ENCODE results near the gene TMEM98. TPM values are rescaled to one million over a fixed set of nuclear protein-coding genes. Genes with fewer than 3 reads are reported as not detected.

TMEM98 gene
- polyA plus RNA-seq, 3 donors, result not detected

DNA sequence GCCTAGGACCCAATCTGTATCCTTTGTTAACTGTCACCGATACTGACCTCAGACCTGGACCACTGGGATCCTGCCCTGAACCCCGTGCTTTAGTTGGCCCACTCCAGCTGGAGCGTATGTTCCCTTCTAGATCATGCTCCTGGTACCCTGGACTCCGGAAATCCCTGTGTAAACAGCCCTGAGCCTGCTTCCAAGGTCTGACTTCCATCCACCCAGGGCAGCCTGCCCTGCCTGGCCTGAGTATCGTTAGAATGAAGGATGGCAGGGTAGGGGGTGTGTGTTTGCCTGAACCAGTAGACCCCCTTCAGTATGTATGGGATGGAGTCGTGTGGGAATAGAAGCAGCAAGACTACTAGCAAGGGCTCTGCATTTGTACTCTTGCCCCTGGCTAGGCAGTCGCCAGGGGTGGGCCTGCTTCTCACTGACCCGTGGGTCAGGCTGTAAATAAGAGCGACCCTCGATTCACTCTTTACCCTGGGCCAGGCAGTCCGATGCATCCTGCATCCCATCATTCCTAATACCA is 691 bp upstream of the TMEM98 start:
- Histone ChIP-seq H3K9ac (ENCODE audit: insufficient read depth, low read length, poor library complexity, severe bottlenecking) (no peak overlapping the region), H3K4me1 (ENCODE audit: control insufficient read depth in 1 of 2, insufficient read depth in 2 of 2, low read length in 2 of 2) (no peaks in the 10 kb centered on the region), H2AFZ (ENCODE audit: insufficient read depth, low read depth, low read length, poor library complexity, severe bottlenecking) (no peak overlapping the region), H4K20me1 (ENCODE audit: insufficient read depth, low read length) (no peaks in the 10 kb centered on the region), H3K79me2 (ENCODE audit: insufficient read depth, low read length) (no peaks in the 10 kb centered on the region), H3K9me3 (replicated peaks in 1 of 2; ENCODE audit: control insufficient read depth in 1 of 2, insufficient read depth in 1 of 2, low read length in 2 of 2) (peaks cover 0 to 12% of the 10 kb centered on the region in 2 donors), H3K4me3 (replicated peaks in 1 of 3; ENCODE audit: low read depth in 2 of 3, low read length in 3 of 3) (no peak overlapping the region), H3K36me3 (replicated peaks in 1 of 2; ENCODE audit: control insufficient read depth in 1 of 2, insufficient read depth in 2 of 2, low read length in 2 of 2) (no peaks in the 10 kb centered on the region), H3K4me2 (replicated peaks; ENCODE audit: extremely low read depth, low read length, poor library complexity, severe bottlenecking) (peak overlapping the region; percentile 41), H3K27me3 (ENCODE audit: control insufficient read depth in 2 of 2, insufficient read depth in 2 of 2, low read length in 2 of 2) (peaks cover 44 to 52% of the 10 kb centered on the region in 2 donors), H3K27ac (ENCODE audit: low read depth in 1 of 2, low read length in 2 of 2) (no peak overlapping the region)
- no peak for DNase-seq
- peak overlapping the region in 1 of 2 donors; percentile 81 for H3K4me3 Mint-ChIP-seq
- no peaks in the 10 kb centered on the region for H3K36me3 Mint-ChIP-seq
- WGBS (ENCODE audit: insufficient coverage), result 53% methylated on average over 10 of the region's 11 CpGs
- H3K4me1 Mint-ChIP-seq, result peaks cover 4% of the 10 kb centered on the region
- TF ChIP-seq, protein P1, sequence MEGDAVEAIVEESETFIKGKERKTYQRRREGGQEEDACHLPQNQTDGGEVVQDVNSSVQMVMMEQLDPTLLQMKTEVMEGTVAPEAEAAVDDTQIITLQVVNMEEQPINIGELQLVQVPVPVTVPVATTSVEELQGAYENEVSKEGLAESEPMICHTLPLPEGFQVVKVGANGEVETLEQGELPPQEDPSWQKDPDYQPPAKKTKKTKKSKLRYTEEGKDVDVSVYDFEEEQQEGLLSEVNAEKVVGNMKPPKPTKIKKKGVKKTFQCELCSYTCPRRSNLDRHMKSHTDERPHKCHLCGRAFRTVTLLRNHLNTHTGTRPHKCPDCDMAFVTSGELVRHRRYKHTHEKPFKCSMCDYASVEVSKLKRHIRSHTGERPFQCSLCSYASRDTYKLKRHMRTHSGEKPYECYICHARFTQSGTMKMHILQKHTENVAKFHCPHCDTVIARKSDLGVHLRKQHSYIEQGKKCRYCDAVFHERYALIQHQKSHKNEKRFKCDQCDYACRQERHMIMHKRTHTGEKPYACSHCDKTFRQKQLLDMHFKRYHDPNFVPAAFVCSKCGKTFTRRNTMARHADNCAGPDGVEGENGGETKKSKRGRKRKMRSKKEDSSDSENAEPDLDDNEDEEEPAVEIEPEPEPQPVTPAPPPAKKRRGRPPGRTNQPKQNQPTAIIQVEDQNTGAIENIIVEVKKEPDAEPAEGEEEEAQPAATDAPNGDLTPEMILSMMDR (IDR thresholded peaks at IDR 0.05), result no peak
- peaks cover 0 to 2% (median 0%) of the 10 kb centered on the region in 7 donors for H3K9me3 Mint-ChIP-seq
- intact Hi-C loops (cut with micrococcal nuclease), result no loop called here
- H3K27me3 Mint-ChIP-seq (ENCODE audit: low read depth in 3 of 3), result peaks cover 19 to 33% (median 22%) of the 10 kb centered on the region in 3 donors
- no peak overlapping the region for H3K27ac Mint-ChIP-seq

DNA sequence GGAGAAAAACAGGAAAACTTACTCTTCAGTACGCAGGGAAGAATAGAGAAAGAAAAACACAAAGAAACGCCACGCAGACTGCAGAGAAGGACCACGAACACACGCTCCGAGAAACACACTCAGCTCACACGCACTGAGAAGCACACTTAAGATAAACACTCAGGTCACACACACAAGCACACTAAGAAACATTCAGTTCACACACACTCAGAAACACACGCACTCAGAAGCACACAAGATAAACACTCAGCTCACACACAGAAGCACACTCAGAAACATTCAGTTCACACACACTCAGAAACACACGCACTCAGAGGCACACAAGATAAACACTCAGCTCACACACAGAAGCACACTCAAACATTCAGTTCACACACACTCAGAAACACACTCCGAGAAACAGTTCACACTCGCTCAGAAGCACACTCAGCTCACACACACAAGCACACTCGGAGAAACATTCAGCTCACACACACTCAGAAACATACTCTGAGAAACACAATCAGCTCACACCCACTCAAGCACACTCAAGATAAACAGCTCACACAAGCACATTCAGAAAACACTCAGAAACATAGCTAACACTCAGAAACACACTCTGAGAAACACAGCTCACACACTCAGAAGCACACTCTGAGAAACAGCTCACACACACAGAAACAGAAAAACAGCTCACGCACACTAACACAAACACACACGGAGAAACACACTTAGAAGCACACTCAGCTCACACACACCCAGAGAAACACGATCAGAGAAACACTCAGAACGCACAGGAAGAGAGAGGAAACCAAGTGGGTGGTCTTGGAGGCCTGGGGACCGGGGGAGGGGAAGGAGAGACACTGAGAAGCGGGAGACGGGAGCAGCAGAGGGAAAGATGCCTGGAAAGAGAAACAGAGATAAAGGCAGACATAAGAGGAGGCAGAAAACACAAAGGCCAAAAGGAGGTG is 908 bp downstream of the TMEM98 start:
- H2AFZ ChIP-seq (ENCODE audit: insufficient read depth, low read depth, low read length, poor library complexity, severe bottlenecking), result peak overlapping the region; percentile 35
- H3K9me3 Mint-ChIP-seq, result peaks cover 0 to 2% (median 0%) of the 10 kb centered on the region in 7 donors
- H3K27me3 ChIP-seq (ENCODE audit: control insufficient read depth in 2 of 2, insufficient read depth in 2 of 2, low read length in 2 of 2), result peaks cover 44 to 52% of the 10 kb centered on the region in 2 donors
- peak overlapping the region in 1 of 2 donors; percentile 28 for H3K4me3 Mint-ChIP-seq
- TF ChIP-seq, protein P1 (IDR thresholded peaks at IDR 0.05), result no peak
- peaks cover 19 to 34% (median 22%) of the 10 kb centered on the region in 3 donors for H3K27me3 Mint-ChIP-seq (ENCODE audit: low read depth in 3 of 3)
- H4K20me1 ChIP-seq (ENCODE audit: insufficient read depth, low read length), result no peaks in the 10 kb centered on the region
- H3K4me3 ChIP-seq (replicated peaks in 1 of 3; ENCODE audit: low read depth in 2 of 3, low read length in 3 of 3), result no peak overlapping the region
- no peaks in the 10 kb centered on the region for H3K36me3 Mint-ChIP-seq
- no peak for DNase-seq
- H3K9me3 ChIP-seq (replicated peaks in 1 of 2; ENCODE audit: control insufficient read depth in 1 of 2, insufficient read depth in 1 of 2, low read length in 2 of 2), result peaks cover 0 to 12% of the 10 kb centered on the region in 2 donors
- H3K9ac ChIP-seq (ENCODE audit: insufficient read depth, low read length, poor library complexity, severe bottlenecking), result no peak overlapping the region
- intact Hi-C loops (cut with micrococcal nuclease), result no loop called here
- peaks cover 4% of the 10 kb centered on the region for H3K4me1 Mint-ChIP-seq
- no peaks in the 10 kb centered on the region for H3K4me1 ChIP-seq (ENCODE audit: control insufficient read depth in 1 of 2, insufficient read depth in 2 of 2, low read length in 2 of 2)
- peak overlapping the region; percentile 41 for H3K4me2 ChIP-seq (replicated peaks; ENCODE audit: extremely low read depth, low read length, poor library complexity, severe bottlenecking)
- no peaks in the 10 kb centered on the region for H3K79me2 ChIP-seq (ENCODE audit: insufficient read depth, low read length)
- no peak overlapping the region for H3K27ac ChIP-seq (ENCODE audit: low read depth in 1 of 2, low read length in 2 of 2)
- no peaks in the 10 kb centered on the region for H3K36me3 ChIP-seq (replicated peaks in 1 of 2; ENCODE audit: control insufficient read depth in 1 of 2, insufficient read depth in 2 of 2, low read length in 2 of 2)
- no peak overlapping the region for H3K27ac Mint-ChIP-seq
- 37% methylated on average over 14 of the region's 19 CpGs for WGBS (ENCODE audit: insufficient coverage)

Data from CD14-positive monocyte (primary cell).